ENCODE results near the gene SUMF1. TPM values are rescaled to one million over a fixed set of nuclear protein-coding genes. Genes with fewer than 3 reads are reported as not detected.

The SUMF1 gene
- total RNA-seq, 1 donor from 2014 or later = 10.4 TPM

GRCh38 chr3:4326868-4327267, 140.2 kb downstream of the SUMF1 start:
- intact Hi-C loops (cut with DNase I) = no loop called here

DNA sequence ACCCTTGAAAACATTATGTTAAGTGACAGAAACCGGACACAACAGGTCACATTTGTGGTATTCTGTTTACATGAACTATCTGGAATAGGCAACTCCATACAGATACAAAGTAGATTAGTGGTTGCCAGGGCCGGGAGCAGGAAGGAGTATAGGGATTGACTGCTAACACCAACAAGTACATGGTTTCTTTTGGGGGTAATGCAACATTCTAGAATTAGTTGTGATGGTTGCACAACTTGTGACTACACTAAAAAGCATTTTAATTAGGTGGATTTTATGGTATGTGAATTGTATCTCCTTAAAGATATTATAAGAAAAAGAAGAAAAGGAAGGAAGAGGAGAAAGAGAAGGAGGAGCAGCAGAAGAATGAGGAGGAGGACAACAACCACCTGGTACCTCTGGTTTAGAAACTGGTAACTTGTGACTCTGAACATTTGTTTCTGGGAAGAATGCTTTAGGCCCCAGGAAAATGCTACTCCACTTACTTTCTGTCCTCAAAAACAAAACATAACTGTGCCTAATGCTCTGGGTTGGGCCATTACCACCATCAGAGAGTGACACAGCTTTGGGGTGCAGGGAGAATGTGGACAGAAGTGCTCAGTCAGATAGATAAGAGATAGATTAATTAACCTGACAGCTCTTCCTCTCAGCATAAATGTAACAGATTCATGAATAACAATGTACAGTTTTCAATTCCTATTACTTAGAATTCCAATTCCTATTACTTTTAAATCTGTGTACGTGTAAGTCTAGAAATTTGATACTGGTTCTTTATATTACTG, 143.6 kb downstream of the SUMF1 start:
- intact Hi-C loops (cut with DNase I) = no loop called here
- DNase-seq (ENCODE audit: low spot score) = no peak

More at GRCh38 chr3:4326868-4327267, 140.2 kb downstream of the SUMF1 start:
- DNase-seq (ENCODE audit: low spot score) = no peak

DNA sequence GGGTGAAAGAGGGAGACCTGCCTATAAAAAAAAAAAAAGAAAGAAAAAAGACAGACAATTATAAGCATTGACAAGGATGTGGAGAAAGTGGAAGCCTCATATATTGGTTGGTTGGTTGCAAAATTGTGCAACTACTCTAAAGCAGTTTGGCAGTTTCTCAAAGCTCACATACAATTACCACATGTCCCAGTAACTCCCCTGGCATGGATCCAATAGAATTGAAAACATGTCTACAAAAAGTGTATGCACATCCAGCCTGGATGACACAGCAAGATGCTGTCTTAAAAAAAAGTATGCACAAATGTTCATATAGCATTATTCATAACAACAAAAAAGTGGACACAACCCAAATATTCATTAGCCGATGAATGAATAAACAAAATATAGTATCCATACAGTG, 144.4 kb downstream of the SUMF1 start:
- no peak for DNase-seq (ENCODE audit: low spot score)
- intact Hi-C loops (cut with DNase I) = no loop called here

- intact Hi-C loops (cut with DNase I) = no loop called here
- DNase-seq (ENCODE audit: low spot score) = no peak
Measured at GRCh38 chr3:4321732-4322131, 145.3 kb downstream of the SUMF1 start.

DNA sequence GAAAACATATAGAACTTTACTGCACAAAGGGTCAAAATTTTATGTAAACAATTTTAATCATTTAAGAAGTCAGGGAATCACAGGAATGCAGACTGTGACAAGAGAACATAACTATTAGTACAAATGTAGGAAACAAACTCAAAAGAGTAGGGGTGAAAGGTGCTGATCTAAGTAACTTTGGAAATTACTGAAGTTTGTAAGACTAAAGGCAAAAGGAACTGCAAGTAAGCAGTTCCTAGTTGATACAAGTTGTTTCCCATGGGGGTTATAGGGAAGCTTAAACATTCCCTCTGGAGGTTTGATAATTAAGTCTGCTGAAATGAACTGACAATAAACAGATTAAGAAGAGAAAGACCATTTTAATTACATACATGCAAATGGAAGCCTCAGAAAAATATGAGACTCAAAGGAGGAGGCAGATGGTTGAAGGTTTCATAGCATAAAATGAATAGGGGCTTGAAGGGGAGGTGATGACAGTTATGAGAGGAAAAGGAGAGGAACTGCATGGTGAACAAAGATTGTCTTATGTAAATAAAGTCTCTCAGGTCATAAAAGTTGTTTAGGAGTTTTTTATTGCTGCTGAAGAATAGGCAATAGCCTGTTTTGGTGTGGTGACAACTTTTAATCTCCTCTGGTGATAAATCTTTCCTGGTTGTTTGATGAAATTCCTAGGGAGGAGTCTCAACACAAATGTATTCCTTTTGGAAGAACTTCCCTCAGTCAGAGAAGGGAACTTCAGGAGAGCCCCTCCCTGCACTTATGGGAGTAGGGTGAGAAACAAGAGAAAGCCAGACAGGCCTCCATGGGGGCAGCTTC, 146.8 kb downstream of the SUMF1 start:
- DNase-seq (ENCODE audit: low spot score) = no peak
- intact Hi-C loops (cut with DNase I) = no loop called here

- no peak for DNase-seq (ENCODE audit: low spot score)
- intact Hi-C loops (cut with DNase I) = no loop called here
Measured at GRCh38 chr3:4314688-4315087, 152.4 kb downstream of the SUMF1 start.

DNA sequence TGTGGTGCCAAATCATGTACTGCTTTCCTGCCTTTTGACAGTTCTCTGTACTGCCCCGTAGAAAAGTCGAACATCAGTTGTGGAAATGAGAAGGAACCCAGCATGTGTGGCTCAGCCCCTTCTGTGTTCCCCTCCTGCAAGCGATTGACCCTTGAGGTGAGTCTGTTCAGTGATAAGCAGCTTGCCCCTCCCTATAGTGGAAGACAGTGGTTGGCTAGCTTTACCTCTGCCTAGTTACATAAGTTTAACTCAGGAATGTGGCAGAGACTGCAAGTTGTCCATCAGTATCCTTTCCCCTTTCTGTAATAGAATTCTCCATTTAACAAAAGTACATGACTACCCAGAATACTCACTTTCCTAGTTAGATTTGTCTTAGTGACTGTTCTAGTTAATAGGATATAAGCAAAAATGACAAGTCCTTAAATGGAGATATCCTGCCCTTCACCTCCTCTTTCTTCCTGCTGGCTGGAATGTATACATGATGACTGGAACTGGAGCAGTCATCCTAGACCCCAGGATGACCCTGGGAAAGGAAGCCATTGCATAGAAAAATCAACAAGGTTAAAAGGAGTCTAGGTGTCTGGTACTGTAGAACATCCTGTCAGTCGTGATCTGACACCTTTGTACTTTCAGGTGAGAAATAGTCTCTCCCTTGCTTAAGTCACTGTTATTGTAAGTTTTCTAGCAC, 153.3 kb downstream of the SUMF1 start:
- intact Hi-C loops (cut with DNase I) = no loop called here
- DNase-seq (ENCODE audit: low spot score) = no peak

- intact Hi-C loops (cut with DNase I) = no loop called here
- no peak for DNase-seq (ENCODE audit: low spot score)
Measured at GRCh38 chr3:4311496-4311895, 155.6 kb downstream of the SUMF1 start.

Other genes starting within 250 kb of the SUMF1 start
- gene SETMAR, start 163.9 kb downstream of the SUMF1 start, total RNA-seq = 15.8 TPM
- gene ITPR1, start 26.1 kb upstream of the SUMF1 start, total RNA-seq = 19.5 TPM